Cortex of kidney (tissue), 1 donor: ENCODE measurements around the gene TACR1.

Source experiments
- DNase-seq: peaks from one replicate; lab custom pipeline; 2025; lab: John Stamatoyannopoulos, UW

Gene TACR1

GRCh38 chr2:75047189-75047991 is 151.9 kb downstream of the TACR1 start:
- no peak for DNase-seq

DNA sequence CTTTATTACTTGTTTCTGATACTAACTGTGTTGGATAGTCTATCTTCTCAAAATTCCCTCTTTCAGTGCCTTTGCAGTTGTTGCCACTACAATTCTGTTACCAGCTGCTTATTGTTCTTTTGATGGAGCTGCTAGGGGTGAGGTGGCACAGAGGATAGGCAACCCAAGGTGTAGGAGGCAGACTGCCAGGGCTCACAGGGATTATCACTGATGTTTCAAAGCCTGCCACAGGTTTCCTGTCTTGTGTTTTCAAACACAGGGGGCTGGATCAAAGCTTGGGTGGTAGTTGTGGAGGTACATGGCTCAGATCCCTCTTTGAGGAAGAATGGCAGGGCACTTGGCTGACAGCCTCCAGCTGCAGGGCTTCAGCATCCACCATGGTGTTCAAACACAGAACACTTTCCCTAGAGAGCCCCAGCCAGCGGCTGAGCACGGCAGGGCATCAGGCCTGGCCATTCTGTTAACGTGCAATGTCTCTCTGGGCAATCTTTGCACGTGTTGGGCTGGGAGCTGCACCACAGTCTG is 153.7 kb downstream of the TACR1 start:
- DNase-seq, result no peak

DNA sequence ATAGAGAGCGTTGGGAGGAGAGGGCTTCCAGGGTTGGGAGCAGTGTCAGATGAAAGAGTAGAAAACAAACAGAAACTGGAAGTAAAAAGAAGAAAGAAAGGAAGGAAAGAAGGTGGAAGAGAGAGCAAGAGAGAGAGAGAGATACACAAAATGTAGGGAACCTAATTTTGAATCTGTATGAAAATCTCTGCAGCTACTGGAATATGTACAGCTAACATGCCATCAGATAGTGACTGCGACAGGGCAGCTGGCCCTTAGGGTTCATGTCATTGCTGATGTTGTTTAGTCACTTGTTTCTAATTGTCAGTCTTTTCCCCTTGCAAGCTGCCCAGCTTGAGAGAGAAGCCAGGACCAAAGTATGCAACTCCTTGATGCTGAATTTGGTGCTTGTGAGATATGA is 155.0 kb downstream of the TACR1 start:
- DNase-seq, result no peak

GRCh38 chr2:75042823-75043222 is 156.5 kb downstream of the TACR1 start:
- DNase-seq, result no peak

DNA sequence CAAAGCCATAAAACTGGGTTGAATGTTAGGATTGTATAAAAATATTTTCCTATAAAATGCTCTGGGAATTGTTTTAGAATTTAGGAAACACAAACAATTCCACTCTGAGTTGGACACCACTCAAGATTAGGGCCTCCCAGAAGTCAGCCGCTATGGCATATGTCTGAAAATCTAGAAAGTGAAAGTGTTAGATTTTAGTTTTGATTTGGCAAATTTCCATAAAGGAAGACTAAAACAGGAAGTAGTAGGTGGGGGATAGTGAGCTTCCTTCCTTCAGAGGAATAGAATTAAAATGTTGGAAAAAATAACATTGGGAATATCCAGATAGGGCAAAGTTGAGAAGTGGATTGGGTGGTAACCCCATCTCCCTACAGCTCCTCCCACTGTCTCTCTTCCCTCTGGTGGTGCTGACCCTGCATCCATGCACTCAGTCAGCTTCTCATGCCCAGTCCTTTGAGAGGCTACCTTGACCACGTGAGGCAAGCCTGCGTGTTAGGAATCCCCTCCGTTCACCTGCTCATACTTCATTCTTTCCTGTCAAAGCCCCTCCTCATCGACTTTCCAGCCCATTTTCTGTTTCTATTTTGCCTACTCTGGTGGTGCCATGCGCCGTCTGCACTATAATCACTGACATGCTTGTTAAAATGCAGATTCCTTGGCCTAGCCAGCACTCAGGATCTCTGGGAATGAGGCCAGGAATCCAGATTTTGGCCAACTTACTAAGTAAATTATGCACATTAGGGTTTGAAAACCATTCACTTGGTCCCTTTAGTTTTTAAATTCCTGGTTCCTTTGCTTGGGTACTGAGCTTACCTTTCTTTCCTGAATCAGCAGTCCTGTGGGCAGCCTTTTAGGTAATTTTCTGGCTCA is 157.4 kb downstream of the TACR1 start:
- DNase-seq, result no peak

DNA sequence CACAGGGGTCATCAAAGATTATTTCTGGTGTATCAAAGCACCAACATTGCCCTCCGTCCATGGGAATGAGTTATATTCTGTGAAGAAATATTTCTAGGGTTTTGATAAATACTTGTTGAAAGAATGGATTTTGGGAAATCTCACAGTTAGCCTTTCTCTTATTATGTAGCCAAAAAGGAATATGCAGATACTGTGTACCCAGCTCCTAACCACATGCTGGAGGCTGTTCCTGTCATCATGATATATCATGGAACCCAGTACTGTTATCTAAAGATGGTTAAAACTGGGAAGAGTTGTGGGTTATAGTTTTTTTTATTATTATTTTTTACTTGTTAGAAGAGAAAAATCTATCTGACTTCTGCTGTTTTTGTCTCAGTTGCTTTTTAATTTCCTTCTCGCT is 158.1 kb downstream of the TACR1 start:
- no peak for DNase-seq

GRCh38 chr2:75035444-75036353 is 163.6 kb downstream of the TACR1 start:
- DNase-seq, result no peak

DNA sequence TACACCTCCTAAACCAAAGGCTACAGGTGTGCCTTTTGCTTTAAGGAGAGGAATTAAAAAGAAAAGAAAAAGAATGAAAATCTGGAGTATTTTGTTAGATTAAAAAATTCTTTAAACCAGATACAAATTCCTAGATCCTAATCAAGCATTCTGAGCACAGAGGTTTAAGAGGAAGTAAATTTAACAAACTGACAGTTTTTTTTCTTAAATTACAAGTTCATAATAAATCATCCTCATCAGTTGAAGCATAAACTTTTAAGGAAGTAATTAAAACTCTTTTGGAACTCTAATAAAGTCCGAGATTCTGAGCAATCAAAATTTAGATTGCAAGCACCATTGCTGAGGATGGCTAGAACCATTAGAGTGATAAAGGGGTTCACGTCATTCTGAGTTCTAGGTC is 165.8 kb downstream of the TACR1 start:
- DNase-seq, result no peak

DNA sequence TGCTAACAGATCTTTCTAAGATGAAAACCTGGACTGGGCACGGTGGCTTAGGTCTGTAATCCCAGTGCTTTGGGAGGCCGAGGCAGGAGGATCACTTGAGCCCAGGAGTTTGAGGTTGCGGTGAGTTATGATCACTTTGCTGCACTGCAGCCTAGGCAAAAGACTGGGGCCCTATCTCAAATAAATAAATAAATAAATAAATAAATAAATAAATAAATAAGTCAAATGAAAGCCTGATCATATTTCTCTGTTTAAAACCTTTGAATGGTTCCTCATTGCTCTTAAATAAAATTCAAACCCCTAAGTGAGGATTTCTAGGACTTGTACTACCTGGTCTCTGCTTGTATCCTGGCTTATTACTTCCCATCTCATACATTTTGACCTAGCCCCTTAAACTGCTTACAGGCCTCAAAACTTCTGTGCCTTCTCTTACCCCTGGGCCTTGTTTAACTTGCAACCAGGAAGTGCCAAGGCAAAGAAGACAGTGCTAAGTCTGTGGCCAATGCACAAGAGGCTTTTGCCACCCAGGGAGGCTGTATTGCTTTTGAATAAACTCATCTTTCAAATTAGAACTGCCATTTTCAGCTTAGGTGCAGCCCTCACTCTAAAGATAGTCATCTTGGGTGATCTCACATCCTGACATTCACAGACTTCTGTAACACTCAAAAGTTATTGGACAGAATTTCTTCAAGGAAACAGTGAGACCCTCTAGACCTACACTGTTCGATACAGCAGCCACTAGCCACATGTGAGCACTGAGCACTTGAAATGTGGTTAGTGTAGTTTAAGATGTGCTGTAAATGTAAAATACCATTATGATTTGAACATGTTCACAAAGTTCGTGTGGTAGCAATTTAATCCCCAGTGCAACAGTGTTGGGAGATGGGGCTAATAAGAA is 167.2 kb downstream of the TACR1 start:
- DNase-seq, result no peak

GRCh38 chr2:75031171-75031570 is 168.1 kb downstream of the TACR1 start:
- DNase-seq, result no peak

- no peak for DNase-seq
Observed at GRCh38 chr2:75030218-75031009, 168.9 kb downstream of the TACR1 start.

DNA sequence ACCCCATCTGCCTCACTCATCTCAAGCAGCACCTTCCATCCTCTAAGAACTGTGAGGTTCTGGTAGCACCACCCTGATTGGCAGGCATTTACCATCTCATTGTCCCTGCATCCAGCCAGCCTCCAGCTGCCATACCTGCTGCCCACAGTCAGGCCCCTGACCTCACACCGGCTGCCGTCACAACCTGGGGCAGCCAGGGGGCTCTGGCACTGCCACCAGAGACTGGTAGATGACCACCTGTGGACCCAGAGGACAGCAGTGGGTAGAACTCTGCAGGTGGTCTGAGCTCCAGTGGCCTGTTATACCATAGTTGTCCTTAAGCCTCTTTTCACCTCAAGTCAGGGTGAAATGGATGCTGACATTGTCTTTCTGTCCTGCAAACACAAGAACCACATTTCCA is 171.4 kb downstream of the TACR1 start:
- no peak for DNase-seq

DNA sequence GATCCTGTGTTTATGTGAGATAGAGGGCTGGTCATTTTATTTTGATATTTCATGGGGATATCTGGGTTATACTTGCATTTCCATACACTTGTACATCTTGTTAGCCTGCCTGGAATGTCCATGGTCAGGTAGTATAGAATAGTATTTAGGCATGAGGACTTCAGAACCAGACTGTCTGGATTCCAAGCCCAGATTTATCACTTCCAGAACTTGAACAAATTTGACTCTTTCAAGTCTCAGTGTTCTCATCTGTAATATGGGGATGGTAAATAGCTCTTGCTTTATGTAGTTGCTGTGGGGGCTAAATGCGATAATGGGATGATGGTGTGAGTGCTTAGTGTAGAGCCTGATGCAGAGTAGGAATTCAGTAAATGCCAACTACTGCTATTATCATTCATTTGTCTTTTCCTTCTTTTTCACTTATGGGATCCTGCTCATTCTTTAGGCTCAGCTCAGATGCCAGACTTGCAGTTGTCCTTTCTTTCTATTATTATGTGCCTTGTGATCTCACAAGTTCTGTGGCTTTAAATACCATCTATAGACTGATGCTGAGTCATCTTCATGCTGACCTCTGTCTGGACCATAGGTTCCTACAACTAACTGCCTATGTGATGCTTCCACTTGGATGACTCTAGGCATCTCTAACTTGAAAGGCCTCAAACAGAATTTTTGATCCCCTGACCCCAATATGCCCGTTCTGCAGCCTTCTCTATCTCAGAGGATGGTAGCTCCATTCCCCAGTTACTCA is 173.5 kb downstream of the TACR1 start:
- DNase-seq, result no peak

DNA sequence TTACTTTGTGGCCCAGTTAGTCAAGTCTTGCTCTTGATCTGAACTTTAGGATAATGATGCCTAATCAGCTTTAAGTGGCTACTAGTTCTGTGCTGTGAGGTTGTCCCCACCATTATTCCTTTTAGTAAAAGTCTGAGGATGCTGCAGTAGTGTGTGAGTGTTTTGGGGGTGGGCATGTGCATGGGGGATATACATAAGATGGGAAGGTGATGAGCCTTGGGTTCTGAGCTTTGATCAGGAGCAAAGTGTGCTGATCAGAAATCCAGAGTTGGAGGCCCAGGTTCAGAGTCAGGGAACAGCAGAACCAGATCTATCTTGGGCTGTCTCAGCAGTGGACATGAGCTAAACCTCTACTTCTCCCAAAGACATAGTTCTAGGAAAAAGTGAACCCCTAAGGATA is 174.1 kb downstream of the TACR1 start:
- no peak for DNase-seq

DNA sequence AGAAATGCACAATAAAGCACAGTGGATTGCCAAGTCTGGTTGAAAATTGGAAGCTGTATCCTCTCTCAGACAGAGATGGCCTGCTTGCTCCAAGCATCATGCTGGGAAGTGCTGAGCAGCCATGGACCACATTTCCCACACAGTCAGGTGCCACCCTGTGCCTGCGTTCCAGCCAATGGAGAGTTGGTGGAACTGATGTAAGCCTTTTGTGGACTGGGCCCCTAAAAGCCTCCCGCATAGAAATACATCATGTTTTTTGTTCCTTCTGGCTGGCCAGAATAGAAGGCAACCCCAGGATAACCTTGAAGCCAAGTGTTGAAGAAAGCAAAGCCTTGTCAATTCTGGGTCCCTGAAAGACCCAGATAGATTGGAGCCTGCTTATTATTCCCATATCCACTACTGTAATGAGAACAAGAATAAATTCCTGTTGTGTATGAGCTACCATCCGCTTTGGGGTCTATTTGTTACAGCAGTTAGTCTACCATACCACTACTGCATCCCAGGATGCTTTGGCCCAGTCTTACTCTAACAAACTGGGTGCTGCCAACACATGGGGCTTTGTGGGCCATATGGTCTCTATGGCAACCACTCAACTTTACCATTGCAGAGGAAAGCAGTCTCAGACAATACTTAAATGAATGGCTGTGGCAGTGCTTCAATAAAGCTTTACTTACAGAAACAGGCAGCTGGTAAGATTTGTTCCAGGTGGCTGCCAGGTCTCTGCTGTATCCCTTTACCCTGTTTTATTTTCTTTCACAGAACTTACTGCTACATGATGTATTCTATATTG is 175.5 kb downstream of the TACR1 start:
- no peak for DNase-seq

- no peak for DNase-seq
Observed at GRCh38 chr2:75022516-75022915, 176.8 kb downstream of the TACR1 start.

DNA sequence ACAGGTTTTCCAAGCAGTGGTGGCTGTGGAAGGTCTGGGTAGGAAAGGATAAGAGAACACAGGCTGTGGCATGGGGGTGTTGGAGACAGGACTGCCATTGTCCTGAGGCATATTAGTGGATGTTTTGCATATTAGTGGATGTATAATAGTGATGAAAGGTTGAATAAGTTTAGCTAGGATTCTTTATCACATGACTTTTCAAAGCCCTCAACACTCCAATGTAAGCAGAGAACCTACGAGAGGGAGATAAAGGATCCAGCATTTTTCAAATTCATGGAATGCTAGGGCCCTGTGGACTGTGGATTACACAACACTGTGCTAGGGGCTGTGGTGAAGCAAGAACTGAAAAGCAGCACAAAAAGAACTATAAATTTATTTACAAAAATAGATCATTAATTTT is 177.6 kb downstream of the TACR1 start:
- DNase-seq, result no peak

DNA sequence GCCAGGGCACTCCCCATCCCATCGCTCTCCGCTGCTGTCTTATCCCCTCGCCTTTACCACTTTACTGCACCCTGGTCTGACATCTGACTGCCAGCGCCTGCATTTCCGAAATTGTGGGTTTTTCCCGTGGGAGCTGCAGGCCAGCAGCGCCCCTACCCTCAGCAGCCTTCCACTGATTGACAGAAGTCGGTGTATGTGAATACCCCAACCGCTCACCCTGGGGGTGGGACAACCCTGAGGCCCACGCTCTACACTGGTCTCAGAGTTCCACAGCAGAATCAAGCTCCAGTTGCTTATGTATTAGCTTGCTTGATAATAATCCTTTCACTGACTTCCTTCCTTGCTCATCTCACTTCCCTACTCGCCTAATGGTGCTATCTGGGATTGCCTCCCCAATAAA is 178.8 kb downstream of the TACR1 start:
- no peak for DNase-seq

- DNase-seq, result no peak
Observed at GRCh38 chr2:75019790-75020189, 179.5 kb downstream of the TACR1 start.
